ENCODE data around the gene TMEM17.

Gene TMEM17

GRCh38 chr2:62511636-62512035, 5.6 kb upstream of the TMEM17 start:
- no peak for DNase-seq (ENCODE audit: low read depth)

GRCh38 chr2:62506421-62506750, 391 bp upstream of the TMEM17 start:
- DNase-seq (ENCODE audit: low read depth), result no peak

DNA sequence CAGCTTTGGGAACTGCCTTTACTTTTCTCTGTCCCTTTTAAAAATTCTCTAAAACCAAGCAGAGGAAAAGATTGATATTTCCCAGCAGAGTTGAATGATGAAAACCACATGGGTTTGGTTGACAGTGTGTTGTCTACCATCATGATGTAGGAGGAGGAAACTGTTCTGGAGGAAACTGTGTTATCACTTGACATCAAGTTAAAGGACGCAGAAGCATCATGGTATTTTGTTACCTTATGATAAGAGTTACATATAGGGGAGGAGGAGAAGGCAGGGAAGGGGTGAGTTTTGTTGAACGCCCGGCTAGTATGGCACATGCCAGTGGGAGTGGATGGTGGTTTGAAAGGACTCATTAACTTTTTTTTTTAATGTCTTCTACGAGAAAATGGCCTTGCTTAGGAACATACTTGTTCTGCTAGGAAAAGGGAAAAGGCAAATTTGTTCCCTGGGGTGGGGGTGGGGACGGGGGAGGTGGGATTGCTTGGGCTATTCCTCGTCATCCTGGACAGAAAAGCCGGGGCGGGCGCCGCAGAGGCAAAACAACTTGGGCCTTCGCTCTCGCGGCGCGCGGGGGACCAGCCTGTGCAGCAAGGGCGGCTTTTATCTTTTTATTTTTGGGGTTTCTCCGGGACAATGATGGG, 766 bp downstream of the TMEM17 start:
- DNase-seq (ENCODE audit: low read depth), result no peak

DNA sequence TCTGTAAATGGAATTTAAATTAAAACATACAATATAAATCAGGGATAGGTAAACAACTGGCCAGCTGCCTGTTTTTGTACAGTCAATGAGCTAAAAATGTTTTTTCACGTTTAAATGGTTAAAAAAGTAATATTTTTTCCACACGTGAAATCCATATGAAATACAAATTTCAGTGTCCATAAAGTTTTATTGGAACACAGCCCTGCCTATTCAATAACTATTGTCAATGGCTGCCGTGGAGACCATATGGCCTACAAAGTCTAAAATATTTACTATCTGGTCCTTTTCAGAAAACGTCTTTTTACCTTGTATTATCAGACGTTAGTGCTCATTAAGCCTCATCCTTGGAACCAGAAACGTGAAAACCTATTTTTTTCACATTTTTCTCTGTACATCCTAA, 1.3 kb downstream of the TMEM17 start:
- DNase-seq (ENCODE audit: low read depth), result no peak

DNA sequence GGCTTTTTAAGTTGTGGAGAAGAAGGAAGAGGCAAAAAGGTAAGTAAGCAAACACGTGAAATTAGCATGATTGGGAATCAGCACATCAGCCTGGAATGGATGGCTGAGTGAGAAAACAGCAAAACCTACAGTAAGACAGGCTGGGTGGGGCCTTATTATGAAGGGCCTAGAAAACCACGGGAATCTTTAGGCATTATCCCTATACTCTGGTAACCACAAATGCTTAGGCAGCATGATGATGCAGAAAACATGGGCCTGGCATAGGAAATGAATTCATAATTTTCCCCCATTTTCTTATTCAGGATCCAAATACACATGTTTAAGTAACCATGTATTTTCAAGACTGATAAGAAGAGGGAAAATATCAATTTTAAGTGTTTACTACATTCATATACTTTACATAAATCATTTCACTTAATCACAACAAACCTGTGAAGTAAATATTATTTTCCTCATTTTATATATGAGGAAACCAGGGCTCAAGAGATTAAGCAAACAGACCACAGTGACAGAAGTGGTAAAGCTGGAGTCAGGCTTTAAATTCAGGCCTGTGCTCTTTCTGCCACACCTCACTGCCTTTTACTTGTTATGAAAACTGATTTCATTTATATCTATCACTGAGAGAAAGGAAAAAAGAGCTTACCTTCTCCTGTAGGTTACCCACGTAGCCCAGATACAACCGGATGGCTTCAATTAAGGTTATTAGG, 4.0 kb downstream of the TMEM17 start:
- DNase-seq (ENCODE audit: low read depth), result no peak

DNA sequence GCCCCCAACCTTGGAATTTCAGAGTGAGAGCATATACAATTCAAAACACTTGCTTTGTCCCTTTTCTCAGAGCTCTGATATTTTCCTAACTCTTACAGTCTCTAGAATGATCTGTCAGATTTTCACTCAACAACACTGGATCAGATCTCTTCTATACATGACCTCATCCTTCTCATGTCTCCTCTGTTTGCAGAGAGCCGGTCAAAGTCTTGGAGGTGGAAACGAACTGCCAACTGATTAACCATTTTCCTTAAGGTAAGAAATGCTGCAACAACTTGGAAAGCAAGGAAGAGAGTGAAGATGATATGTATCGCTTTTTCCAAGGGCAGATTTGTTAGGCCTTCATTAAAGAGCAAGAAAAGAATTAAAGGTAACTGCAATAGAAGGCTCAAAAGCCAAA, 4.9 kb downstream of the TMEM17 start:
- DNase-seq (ENCODE audit: low read depth), result no peak

- no peak for DNase-seq (ENCODE audit: low read depth)
These were observed 6.5 kb downstream of the TMEM17 start for GRCh38 chr2:62499430-62500060.

DNA sequence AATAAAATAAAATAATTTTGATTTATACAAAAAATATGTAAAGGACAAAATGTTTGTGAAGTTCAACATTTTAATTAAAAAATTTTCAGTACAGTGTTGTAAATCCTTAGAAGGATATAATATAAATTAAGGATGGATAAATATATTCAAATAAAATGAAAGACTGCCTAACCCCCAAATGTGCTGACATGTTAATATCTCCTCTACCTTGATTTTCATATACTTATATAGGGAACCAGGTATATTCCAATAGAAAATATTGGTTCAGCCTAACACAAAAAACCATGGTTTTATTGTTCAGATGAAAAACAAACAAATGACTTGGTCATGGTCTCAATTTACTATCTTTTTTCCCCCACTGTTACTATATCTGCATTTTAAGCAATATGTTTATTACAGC, 7.3 kb downstream of the TMEM17 start:
- DNase-seq (ENCODE audit: low read depth), result no peak

DNA sequence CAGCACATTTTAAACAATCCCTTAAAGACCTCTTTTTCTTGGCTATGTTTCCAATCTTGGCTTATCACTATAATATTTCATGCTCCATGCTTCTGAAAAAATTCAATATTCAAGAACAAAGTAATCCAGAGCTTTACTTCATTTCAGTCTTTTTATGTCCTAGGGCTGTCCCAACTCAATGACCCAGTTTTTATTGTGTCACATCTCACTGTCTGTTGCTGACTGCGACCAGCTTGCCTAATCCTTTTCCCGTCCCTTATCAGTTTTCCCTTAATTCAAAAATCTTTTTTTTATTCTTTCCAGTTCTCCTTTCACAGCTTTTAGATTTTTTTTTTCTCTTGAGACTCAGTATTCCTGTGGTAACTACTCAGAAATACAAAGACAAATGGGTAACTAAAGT, 10.2 kb downstream of the TMEM17 start:
- DNase-seq (ENCODE audit: low read depth), result no peak

GRCh38 chr2:62492048-62492447, 13.9 kb downstream of the TMEM17 start:
- no peak for DNase-seq (ENCODE audit: low read depth)

DNA sequence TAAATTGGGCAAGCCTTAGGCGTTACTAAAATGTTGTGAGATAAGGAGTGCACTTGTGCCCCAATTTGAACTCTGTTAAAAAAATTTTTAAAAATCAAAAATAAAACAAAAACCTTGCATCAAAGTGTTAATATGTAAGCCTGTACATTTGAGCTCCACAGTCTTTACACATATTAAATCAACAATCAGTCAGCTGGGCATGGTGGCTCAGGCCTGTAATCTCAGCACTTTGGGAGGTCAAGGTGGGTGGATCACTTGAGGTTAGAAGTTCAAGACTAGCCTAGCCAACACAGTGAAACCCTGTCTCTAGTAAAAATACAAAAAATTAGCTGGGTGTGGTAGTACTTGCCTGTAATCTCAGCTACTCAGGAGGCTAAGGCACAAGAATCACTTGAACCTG, 16.3 kb downstream of the TMEM17 start:
- no peak for DNase-seq (ENCODE audit: low read depth)

- DNase-seq (ENCODE audit: low read depth), result no peak
These were observed 16.8 kb downstream of the TMEM17 start for GRCh38 chr2:62489162-62489561.

- no peak for DNase-seq (ENCODE audit: low read depth)
These were observed 19.6 kb downstream of the TMEM17 start for GRCh38 chr2:62486439-62486765.

- no peak for DNase-seq (ENCODE audit: low read depth)
These were observed 20.1 kb downstream of the TMEM17 start for GRCh38 chr2:62485761-62486438.

GRCh38 chr2:62482558-62483352, 23.2 kb downstream of the TMEM17 start:
- DNase-seq (ENCODE audit: low read depth), result no peak

- no peak for DNase-seq (ENCODE audit: low read depth)
These were observed 26.1 kb downstream of the TMEM17 start for GRCh38 chr2:62479917-62480316.

DNA sequence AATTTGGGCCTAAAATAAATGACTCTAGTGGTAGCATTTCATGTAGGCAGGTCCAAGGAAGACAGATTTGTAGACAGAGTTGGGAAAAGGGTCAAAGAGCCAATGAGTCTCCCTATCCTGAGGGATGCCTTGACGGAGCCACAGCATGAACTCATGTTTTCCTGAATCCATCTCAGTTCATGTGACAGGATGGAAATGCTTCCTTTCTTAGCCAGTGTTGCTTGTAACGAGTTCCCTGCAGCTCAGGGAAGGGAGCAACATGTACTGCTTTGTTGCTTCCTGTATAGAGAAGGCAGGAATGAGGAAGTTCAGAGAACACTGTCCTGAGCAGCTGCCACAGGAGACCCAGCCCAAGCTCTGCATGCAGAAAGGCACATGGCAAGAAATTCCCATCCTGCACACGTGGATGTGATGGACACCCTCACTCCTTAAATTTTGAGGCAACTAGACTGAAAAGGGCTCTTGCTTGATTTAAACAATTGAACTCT, 27.9 kb downstream of the TMEM17 start:
- no peak for DNase-seq (ENCODE audit: low read depth)

DNA sequence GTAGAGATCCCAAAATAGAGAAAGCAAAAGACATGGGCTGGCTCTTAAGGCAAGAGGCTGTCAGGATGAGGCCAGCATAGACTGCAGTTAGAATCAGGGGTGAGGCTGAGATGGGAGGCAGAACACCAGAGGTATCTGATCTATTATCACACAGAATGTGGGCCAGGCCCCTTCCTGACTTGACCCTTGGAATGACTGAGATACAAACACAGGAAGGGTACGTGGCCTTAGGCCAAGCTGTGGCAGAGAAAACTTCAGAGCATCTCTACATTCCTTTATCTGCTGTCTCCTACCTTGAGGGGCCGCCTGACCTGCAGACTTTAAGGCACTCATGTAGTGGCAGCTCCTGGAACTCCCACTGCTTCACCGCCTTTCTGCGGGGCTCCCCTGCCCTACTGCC, 28.4 kb downstream of the TMEM17 start:
- no peak for DNase-seq (ENCODE audit: low read depth)

DNA sequence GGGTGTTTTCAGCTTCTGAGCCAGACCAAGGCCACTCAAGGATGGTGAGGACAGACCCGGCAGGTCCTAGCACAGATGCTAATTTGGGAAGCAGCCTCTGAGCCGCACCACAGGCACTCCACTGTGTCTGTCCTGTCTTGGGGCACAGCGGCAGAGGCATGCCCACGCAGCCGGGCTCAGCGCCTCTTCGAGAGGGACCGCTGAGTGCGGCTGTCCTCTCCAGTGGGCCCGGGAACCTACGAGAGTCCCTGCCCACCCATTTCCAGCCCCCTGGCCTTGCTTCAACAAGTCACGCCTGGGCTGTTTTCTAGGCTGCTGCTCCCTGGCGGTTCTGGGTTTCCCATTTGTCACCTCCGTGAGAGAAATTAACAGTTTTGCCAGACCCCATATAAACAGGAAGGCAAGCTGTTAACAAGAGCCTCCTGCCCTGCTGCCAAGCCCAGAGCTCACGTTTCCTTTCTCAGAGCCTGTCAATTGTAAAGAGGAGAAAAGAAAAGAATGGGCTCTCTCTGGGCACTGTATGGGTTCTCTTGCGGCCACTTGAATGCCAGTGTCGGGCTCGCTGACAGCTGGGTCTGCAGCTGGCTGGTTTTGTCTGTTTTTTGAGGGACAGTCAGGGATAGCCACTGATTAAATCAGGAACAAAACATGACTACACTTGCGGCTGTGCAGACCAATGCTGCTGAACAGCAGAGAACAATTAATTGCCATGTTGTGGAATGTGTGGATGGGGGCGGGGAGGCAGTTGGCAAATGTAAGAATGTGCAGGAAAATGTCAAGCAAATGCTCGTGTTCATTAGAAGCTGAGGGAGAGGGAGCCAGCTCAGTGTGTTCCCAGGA, 30.6 kb downstream of the TMEM17 start:
- DNase-seq (ENCODE audit: low read depth), result no peak

- no peak for DNase-seq (ENCODE audit: low read depth)
These were observed 31.8 kb downstream of the TMEM17 start for GRCh38 chr2:62474176-62474575.

DNA sequence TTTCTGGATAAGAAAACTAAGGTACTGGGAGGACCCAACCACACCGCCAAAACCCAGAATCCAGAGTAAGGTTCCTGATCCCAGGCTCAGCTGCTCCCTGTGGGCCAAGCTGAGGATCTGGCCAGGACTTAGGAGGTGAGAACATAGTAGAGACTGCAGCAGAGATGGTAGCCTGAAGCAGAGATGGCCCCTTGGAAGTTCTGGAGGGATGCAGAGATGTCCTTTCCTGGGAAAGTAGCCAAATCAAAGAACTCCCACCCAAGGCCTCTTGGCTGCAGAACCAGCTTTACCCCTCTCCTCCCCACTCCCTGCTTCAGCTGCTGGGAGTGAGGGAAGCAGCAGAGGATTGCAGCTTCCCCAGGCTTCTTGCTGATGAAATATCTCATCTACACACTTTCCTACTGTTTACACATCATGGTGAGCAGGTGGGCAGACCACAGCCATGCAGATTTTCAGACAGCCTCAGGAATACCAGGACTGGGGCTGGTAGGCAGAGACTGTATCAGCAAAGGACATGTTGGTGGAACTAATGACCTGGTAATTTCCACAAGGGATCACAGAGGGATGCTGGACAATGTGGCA, 32.7 kb downstream of the TMEM17 start:
- no peak for DNase-seq (ENCODE audit: low read depth)

Data from stimulated activated CD8-positive, alpha-beta memory T cell treated with anti-CD3 and anti-CD28 coated beads, Interleukin-15, amount 100 ng/mL, for 1 hour (primary cell).